Smooth muscle cell (in vitro differentiated cells): ENCODE results near the gene NAXD. TPM values are rescaled to one million over a fixed set of nuclear protein-coding genes. Genes with fewer than 3 reads are reported as not detected.

ENCODE experiments used
- DNase-seq: peaks from one replicate; lab custom pipeline; 2025; ENCODE audit not compliant: unreplicated experiment; lab: John Stamatoyannopoulos, UW
- H2AFZ ChIP-seq: fragments of 200-600 bp; sonication (generic); 2 replicates; pipeline ENCODE4 v1.6.0; 2016; ENCODE audit warnings: antibody characterized with exemption, low read depth, mild to moderate bottlenecking
- H3F3A ChIP-seq: fragments of 200-600 bp; sonication (generic); 2 replicates; pipeline ENCODE4 v1.6.0; 2017; ENCODE audit warnings: antibody characterized with exemption, low read depth
- H3K27ac ChIP-seq: fragments of 200-600 bp; sonication (generic); 2 replicates; pipeline ENCODE4 v1.5.1; 2016; ENCODE audit warnings: low read depth, mild to moderate bottlenecking
- H3K27me3 ChIP-seq: fragments of 200-600 bp; sonication (generic); 2 replicates; pipeline ENCODE4 v1.6.1; 2016; ENCODE audit warnings: low read depth, mild to moderate bottlenecking
- H3K36me3 ChIP-seq: fragments of 200-600 bp; sonication (generic); 2 replicates; pipeline ENCODE4 v1.5.1; 2016; ENCODE audit warnings: low read depth
- H3K4me1 ChIP-seq: fragments of 200-600 bp; sonication (generic); 2 replicates; pipeline ENCODE4 v1.5.1; 2016; ENCODE audit warnings: low read depth
- H3K4me2 ChIP-seq: fragments of 200-600 bp; sonication (generic); 2 replicates; pipeline ENCODE4 v1.6.0; 2016; ENCODE audit warnings: mild to moderate bottlenecking
- H3K4me3 ChIP-seq: fragments of 200-600 bp; sonication (generic); 2 replicates; pipeline ENCODE4 v1.5.1; 2016; ENCODE audit warnings: mild to moderate bottlenecking
- H3K79me2 ChIP-seq: fragments of 200-600 bp; sonication (generic); 2 replicates; pipeline ENCODE4 v1.6.0; 2016; ENCODE audit warnings: low read depth, mild to moderate bottlenecking
- H3K9ac ChIP-seq: fragments of 200-600 bp; sonication (generic); 2 replicates; pipeline ENCODE4 v1.6.0; 2016; ENCODE audit warnings: low read depth
- H3K9me3 ChIP-seq: fragments of 200-600 bp; sonication (generic); replicated peaks from 2 replicates; pipeline ENCODE4 v1.5.1; 2016; ENCODE audit warnings: low read depth
- H4K20me1 ChIP-seq: fragments of 200-600 bp; sonication (generic); 2 replicates; pipeline ENCODE4 v1.6.0; 2016; ENCODE audit warnings: low read depth
- CTCF ChIP-seq: fragments of 200-600 bp; sonication (generic); IDR thresholded peaks from 2 replicates; pipeline ENCODE4 v1.5.1; 2017; ENCODE audit warnings: borderline replicate concordance, mild to moderate bottlenecking, antibody characterized with exemption; ENCODE audit not compliant: insufficient read depth, poor library complexity, severe bottlenecking
- WGBS: methylation state at CpG from one replicate; pipeline ENCODE4 v1.1.7; 2016; ENCODE audit warnings: low lambda C conversion rate; 5-methylcytosine and 5-hydroxymethylcytosine counted together
- polyA plus RNA-seq: library from polyadenylated mRNA; unstranded; fragments of >200 nt; fragmentation: Nextera tagmentation; extraction: Ambion mirVana; gene quantifications from 2 replicates; pipeline ENCODE4 v1.2.1, GENCODE V29; 2016
- total RNA-seq: library from RNA; depleted of rRNA; stranded (reverse); fragments of >200 nt; gene quantifications from 2 replicates; pipeline ENCODE4 v1.2.3, GENCODE V29; 2014

The NAXD gene
- total and polyA plus RNA-seq, 2 experiments from 2014 or later, result 16.9 to 30.9 TPM

GRCh38 chr13:110583178-110583865 lies 32.0 kb upstream of the NAXD start:
- H3K9me3 ChIP-seq, result no peaks in the 10 kb centered on the region
- H3K4me2 ChIP-seq, result no peak overlapping the region
- no peaks in the 10 kb centered on the region for H3K4me1 ChIP-seq
- 61% methylated on average over 11 of the region's 13 CpGs for WGBS
- H3K27me3 ChIP-seq, result no peaks in the 10 kb centered on the region
- no peak for DNase-seq
- no peaks in the 10 kb centered on the region for H4K20me1 ChIP-seq
- H3K9ac ChIP-seq, result no peak overlapping the region
- no peak for TF ChIP-seq CTCF
- no peak overlapping the region for H2AFZ ChIP-seq
- no peaks in the 10 kb centered on the region for H3K36me3 ChIP-seq
- H3K4me3 ChIP-seq, result no peak overlapping the region
- H3F3A ChIP-seq, result no peaks in the 10 kb centered on the region
- no peak overlapping the region for H3K27ac ChIP-seq
- H3K79me2 ChIP-seq, result no peaks in the 10 kb centered on the region

DNA sequence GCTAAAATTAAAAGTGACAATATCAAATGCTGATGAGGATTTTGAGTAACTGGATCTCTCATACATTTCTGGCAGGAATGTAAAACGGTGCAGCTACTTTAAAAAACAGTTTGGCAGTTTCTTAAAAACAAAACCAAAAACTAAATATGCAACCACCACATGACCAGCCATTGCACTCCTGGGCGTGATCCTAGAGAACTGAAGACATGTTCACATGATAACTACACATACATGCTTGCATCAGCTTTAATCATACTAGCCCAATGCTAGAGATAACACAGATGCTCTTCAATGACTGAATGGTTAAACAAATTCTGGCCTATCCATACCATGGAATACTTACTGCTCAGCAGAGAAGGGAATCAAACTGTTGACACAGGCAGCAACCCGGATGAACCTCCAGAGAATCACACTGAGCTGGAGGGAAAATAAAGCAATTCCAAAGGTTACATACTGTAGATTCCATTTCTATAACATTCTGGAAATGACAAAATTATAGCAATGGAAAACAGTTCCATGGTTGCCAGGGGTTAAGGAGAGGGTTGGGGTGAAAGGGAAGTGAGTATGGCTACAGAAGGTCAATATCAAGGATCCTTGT lies 25.5 kb upstream of the NAXD start:
- Histone ChIP-seq H3K4me1 (no peaks in the 10 kb centered on the region), H3K9me3 (no peaks in the 10 kb centered on the region), H3K4me3 (no peak overlapping the region), H3K79me2 (no peaks in the 10 kb centered on the region), H3K4me2 (no peak overlapping the region), H3K36me3 (no peaks in the 10 kb centered on the region), H3K9ac (no peak overlapping the region), H2AFZ (no peak overlapping the region), H3K27ac (no peak overlapping the region), H4K20me1 (no peaks in the 10 kb centered on the region), H3F3A (no peaks in the 10 kb centered on the region), H3K27me3 (no peaks in the 10 kb centered on the region)
- DNase-seq, result no peak
- TF ChIP-seq CTCF, result no peak
- WGBS, result 90% methylated on average over 3 of the region's 3 CpGs

GRCh38 chr13:110590577-110590976 lies 24.8 kb upstream of the NAXD start:
- Histone ChIP-seq H3K9ac (no peak overlapping the region), H3K27me3 (no peaks in the 10 kb centered on the region), H3K79me2 (no peaks in the 10 kb centered on the region), H3K36me3 (no peaks in the 10 kb centered on the region), H3K4me2 (no peak overlapping the region), H3K4me1 (no peaks in the 10 kb centered on the region), H3K9me3 (no peaks in the 10 kb centered on the region), H3F3A (no peaks in the 10 kb centered on the region), H2AFZ (no peak overlapping the region), H3K27ac (no peak overlapping the region), H4K20me1 (no peaks in the 10 kb centered on the region), H3K4me3 (no peak overlapping the region)
- WGBS, result 82% methylated on average over 6 of the region's 6 CpGs
- no peak for TF ChIP-seq CTCF
- no peak for DNase-seq

- H3K9ac ChIP-seq, result no peak overlapping the region
- no peak overlapping the region for H2AFZ ChIP-seq
- H3K4me2 ChIP-seq, result no peak overlapping the region
- H3K9me3 ChIP-seq, result no peaks in the 10 kb centered on the region
- WGBS, result 94% methylated on average over 2 of the region's 2 CpGs
- no peaks in the 10 kb centered on the region for H3K27me3 ChIP-seq
- DNase-seq, result no peak
- H3K4me3 ChIP-seq, result no peak overlapping the region
- no peaks in the 10 kb centered on the region for H4K20me1 ChIP-seq
- H3K36me3 ChIP-seq, result no peaks in the 10 kb centered on the region
- TF ChIP-seq CTCF, result no peak
- H3F3A ChIP-seq, result no peaks in the 10 kb centered on the region
- no peaks in the 10 kb centered on the region for H3K79me2 ChIP-seq
- no peaks in the 10 kb centered on the region for H3K4me1 ChIP-seq
- H3K27ac ChIP-seq, result no peak overlapping the region
Observed at GRCh38 chr13:110592665-110593064, 22.7 kb upstream of the NAXD start.
